ENCODE measurements around the gene RDH16.

RDH16 gene

GRCh38 chr12:56903374-56903773 lies 54.0 kb downstream of the RDH16 start:
- Histone ChIP-seq H3K27ac (ENCODE audit: low read depth in 2 of 2, low read length in 2 of 2) (no peak overlapping the region), H3K4me3 (ENCODE audit: low read length in 2 of 2) (no peak overlapping the region), H3K36me3 (ENCODE audit: control insufficient read depth in 2 of 2, insufficient read depth in 2 of 2, low read length in 2 of 2) (no peaks in the 10 kb centered on the region), H3K9me3 (ENCODE audit: control insufficient read depth in 2 of 2, low read length in 2 of 2) (peaks cover 6 to 18% of the 10 kb centered on the region in 2 donors), H3K4me1 (ENCODE audit: control insufficient read depth in 2 of 2, insufficient read depth in 2 of 2, low read length in 2 of 2) (no peaks in the 10 kb centered on the region), H3K27me3 (ENCODE audit: control insufficient read depth in 2 of 2, insufficient read depth in 2 of 2, low read length in 2 of 2) (no peaks in the 10 kb centered on the region), H3K9ac (ENCODE audit: low read depth in 1 of 2, low read length in 2 of 2) (no peak overlapping the region)

Measured in mucosa of rectum (tissue), 2 donors.